ENCODE measurements around the gene ILDR2. TPM values are rescaled to one million over a fixed set of nuclear protein-coding genes. Genes with fewer than 3 reads are reported as not detected.
"Not testable (repeated sequence)": the region's sequence is repeated elsewhere in the genome, so short reads cannot be mapped to it uniquely, and the experiment has no call there.

The ILDR2 gene
- total RNA-seq, 1 donor from 2014 or later: 1.6 TPM

DNA sequence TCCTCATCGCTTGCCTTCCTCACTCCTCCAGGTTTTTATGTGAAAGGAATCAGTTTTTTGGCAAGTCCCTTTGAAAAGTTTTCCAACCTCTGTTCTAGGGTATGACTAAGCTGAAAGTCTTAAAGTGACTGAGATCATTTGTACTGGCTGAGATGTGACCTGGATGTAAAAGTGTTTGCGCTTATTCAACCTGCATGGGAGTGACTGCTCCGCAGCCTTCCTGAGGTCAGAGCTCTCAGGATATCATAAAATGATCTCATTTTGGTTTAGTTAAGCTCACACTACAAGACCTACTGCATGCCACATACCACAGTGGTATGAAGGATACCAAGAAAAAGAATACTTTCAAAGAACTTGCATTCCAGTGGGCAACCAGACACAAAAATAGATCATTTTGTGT lies 69.4 kb downstream of the ILDR2 start:
- DNase-seq: no peak
- no peak for ATAC-seq
- intact Hi-C loops (cut with micrococcal nuclease): no loop called here

DNA sequence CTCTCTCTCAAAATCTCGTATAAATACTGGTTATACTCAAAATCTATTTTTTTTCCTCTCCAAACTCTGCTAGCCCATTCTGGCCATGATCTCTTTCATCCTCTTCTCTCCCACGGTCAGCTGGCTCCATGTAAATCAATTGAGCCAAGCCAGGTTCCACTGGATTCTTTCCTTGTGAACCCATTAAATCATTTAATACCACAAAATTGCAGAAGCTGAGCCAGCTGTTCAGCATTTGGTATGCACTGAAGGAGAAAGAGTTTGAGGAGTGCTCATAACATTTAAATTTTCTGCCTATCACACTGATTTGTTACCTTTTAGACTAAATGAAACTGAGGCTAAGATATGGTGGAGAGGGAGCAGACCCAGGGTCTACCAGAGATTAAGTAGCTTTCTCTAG lies 70.2 kb downstream of the ILDR2 start:
- DNase-seq (no peak), ATAC-seq (no peak)
- intact Hi-C loops (cut with micrococcal nuclease): no loop called here

DNA sequence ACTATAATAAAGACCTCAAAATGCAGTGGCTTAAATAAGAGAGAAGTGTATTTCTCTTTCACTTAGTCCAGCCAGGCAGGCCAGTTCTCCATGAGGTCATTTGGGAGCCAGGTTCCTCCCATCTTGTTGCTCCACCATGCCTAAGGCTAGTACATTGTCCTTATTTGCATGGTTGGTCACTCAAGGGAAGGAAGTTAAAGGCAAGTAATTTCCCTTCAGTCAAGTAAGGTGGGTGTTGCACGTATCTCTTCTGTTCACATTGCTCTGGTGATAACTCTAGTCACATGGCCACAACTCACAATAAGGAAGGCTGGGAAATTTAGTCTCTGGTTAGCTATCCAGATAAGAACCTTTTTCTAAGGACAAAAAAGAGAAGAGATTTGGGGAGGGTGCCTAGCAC lies 72.1 kb downstream of the ILDR2 start:
- ATAC-seq (no peak), DNase-seq (no peak)
- intact Hi-C loops (cut with micrococcal nuclease): no loop called here

DNA sequence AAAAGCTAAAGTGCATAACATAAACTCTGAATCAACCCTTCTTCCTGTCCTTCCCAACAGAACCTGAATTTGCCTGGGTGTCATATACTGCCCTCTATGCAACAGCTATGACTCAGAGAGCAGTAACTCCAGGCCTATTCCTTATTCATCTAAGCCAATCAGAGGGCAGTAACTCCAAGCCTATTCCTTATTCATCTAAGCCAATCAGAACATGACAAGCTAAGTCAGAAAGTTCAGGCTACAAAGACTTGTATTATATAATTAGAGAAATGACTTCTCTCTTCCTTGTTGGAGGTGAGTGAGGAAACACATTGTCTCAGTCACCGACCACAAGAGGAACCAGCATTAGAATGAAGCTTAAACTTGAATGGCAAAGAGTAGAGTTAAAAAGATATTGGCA lies 73.1 kb downstream of the ILDR2 start:
- intact Hi-C loops (cut with micrococcal nuclease): no loop called here
- peak; percentile 60 for ATAC-seq
- DNase-seq: no peak

DNA sequence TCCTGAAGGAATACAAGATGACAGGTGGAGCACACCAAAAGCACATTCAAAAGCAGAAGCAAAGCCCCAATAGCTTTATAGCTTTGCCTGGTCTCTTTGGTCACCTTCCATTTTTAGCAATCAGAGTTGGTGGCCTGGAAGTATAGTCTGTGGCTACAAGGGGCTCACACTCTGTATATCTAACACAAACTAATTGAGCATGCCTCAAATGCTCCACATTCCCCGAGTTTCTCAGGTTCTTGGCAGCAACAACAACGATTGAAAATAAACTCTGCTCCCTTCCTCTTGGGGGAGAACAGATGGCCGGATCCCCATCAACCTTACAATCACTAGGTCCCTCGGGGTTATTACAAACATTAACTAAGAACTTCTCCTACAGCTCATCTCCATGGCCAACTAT lies 74.4 kb downstream of the ILDR2 start:
- intact Hi-C loops (cut with micrococcal nuclease): no loop called here
- ATAC-seq (no peak), DNase-seq (no peak)

DNA sequence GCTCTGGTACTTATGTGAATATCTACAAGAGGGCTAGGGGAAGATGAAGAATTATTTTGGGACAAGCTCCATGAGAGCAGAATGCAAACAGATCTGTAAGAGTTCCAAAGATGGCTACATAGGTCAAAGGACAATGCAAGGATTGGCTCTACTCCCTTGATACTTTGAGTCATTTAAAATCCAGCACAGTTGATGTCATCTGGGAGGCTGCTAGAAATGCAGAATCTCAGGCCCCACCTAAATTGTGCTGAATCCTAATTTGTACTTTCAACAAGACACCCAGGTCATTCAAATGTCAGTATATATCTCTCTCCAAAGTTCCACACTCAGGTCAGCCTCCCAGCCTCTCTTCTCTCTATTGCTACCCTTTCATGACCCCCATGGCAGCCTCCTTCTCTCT lies 75.6 kb downstream of the ILDR2 start:
- ATAC-seq (no peak), DNase-seq (no peak)
- intact Hi-C loops (cut with micrococcal nuclease): no loop called here

DNA sequence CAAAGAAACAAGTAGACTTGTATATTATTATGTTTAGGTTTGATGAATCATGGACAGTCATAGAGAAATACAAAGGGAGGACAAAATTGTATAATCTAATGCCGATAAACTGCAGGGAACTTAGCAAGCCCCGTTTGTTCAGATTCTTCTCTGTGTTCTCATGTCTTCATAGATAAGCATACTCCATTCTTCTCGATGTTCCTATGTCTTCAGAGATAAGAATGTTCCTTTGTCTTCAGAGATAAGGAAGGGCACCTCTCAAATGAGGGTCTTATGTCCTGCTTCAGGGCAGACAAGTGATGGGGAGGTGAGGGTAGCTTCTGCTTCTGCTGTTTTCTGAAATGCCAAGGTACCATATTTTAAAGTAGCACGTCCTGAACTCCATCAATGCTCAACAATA lies 79.6 kb downstream of the ILDR2 start:
- intact Hi-C loops (cut with micrococcal nuclease): no loop called here
- ATAC-seq (no peak), DNase-seq (no peak)

DNA sequence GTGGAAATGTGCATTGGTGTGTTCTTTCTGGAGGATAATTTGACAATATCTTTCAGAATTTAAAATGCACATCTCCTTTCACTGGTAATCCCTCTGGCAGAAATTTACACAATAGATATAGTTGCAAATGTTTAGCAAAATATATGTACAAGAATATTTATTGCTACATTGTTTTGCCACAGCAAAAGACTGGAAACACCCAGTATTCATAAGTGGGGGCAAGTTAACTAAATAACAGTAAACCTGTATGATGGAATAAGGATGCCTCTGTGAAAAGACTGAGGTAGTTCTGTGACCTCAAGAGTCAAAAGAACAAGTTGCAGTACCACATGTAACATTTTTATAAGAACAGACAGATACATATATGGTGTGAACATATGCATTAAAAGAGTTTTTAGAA lies 85.6 kb downstream of the ILDR2 start:
- no peak for DNase-seq
- intact Hi-C loops (cut with micrococcal nuclease): loop anchor here (10.0 kb wide), 1 partner anchor 165 kb away; no protein-coding TSS in a partner anchor
- no peak for ATAC-seq

DNA sequence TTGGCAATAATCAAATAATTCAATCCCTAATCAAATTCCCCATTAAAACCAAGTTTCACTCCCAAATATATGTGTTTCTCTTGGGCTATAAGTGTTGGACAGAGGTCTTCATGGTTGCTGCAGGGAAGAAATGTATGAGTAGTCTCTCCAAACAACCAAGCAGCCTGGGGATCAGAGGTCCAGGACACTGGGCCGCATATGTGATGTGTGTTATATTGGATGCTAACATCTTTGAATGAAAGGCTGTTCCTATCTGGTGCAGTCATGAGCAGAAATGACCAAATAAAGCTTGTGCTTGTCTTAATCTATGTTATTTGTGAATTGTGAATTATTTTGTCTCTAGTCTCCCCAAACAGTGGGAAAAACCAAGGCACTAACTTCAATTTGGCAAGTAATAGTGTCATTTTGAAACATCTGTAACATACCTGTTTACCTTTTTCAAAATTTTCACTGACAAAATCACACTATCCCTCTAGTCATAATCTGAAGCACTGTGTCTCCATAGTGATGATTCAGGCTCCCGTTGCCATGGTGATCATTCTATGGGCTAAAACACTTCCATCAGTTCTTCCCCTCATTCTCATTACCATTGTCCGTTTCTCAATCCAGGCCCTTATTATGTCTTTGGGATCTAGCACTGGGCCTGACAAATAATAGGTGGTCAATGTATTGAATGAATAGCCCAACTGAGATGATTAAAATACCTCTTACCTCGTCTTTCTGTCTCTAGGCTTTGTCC lies 86.8 kb downstream of the ILDR2 start:
- intact Hi-C loops (cut with micrococcal nuclease): loop anchor here (10.0 kb wide), 1 partner anchor 166 kb away; no protein-coding TSS in a partner anchor
- DNase-seq (no peak), ATAC-seq (no peak)

DNA sequence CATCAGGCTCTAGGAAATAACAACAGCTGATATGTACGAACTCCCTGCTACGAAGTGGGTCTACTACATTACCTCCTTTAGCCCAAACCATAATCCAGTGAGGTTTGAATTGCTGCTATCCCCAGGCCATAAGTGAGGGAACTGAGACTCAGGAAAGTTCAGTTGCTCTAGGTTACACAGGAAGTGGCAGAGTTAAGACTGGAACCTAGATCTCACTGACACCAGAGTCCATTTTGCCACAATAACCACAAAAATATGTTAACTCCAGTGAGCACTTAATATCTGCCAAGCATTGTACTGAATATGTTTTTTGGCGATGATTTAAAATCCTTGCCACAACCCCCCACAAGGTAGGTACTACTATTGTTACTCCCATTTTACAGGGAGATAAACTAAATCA lies 90.4 kb downstream of the ILDR2 start:
- DNase-seq (no peak), ATAC-seq (no peak)
- intact Hi-C loops (cut with micrococcal nuclease): loop anchor here (10.0 kb wide), 1 partner anchor 170 kb away; no protein-coding TSS in a partner anchor

DNA sequence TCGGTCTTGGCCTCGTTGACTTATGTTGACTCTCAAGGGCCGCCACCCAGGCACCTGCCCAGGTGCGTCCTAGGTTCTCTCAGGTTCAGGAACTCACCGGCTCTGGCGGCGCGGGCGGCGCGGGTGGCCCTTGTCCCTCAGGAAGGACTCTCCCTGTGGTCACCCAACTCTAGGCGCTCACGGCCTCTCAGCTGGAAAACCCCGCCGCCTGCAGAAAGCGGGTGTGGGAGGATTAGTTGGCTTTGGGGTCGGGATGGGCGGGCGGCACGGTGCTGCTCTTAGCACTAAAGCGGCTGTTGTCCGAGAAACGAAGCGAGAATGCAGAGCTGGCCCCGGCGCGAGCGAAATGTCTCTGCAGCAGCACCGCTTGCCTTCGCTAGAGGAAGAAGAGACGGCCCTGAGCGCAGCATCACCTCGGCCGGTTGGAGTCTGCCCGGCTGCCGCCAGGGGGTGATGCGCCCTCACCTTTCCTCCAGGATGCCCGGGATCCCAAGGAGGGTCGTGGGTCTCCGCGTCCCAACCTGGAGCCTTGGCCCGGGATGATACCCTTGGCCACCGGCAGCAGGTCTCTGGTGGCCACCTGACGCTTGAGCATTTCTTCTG lies 91.2 kb downstream of the ILDR2 start:
- DNase-seq: peak; percentile 63
- ATAC-seq: peak; percentile 86
- intact Hi-C loops (cut with micrococcal nuclease): loop anchor here (10.0 kb wide), 1 partner anchor 171 kb away; no protein-coding TSS in a partner anchor

DNA sequence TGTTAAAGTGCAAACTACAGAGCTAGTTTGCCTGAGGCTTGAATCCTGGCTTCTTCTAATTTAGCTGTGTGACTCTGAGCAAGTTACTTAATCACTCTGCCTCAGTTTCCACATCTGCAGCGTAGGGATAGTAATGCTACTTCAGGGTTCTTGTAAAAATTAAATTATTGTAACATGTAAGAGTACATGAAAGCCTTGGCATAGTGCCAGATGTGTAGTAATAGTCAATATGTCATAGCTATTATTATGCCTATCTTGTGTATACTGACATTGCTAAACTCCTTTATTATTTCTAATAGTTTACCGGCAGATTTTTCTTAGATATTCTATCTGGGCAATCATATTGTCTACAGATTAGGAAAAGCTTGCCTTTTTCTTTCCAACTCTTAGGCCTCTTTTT lies 92.4 kb downstream of the ILDR2 start:
- intact Hi-C loops (cut with micrococcal nuclease): loop anchor here (10.0 kb wide), 1 partner anchor 172 kb away; no protein-coding TSS in a partner anchor
- ATAC-seq (no peak), DNase-seq (no peak)

DNA sequence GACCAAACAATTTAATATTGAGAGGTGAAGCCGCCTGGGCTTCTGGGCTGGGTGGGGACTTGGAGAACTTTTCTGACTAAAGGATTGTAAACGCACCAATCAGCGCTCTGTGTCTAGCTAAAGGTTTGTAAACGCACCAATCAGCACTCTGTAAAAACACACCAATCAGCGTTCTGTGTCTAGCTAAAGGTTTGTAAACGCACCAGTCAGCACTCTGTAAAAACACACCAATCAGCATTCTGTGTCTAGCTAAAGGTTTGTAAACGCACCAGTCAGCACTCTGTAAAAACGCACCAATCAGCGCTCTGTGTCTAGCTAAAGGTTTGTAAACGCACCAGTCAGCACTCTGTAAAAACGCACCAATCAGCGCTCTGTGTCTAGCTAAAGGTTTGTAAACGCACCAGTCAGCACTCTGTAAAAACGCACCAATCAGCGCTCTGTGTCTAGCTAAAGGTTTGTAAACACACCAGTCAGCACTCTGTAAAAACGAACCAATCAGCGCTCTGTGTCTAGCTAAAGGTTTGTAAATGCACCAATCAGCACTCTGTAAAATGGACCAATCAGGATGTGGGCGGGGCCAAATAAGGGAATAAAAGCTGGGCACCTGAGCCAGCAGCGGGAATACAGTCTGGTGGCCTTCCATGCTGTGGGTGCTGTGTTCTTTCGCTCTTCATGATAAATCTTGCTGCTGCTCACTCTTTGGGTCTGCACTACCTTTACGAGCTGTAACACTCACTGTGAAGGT lies 97.0 kb downstream of the ILDR2 start:
- intact Hi-C loops (cut with micrococcal nuclease); ATAC-seq; DNase-seq: not testable (repeated sequence)

DNA sequence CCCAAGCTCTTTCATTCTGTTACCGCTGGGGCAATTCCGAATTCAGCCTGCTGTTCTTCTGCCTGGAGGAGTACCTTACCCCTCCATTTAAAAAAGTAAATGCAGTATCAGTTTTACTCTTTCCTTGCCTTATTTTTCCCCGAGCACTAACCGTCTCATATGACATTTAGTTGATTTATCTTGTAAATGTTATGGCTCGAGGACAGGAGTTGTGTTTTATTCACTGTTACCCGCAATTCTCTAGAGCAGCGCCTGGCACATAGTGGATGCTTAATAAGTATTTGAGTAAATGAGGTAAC lies 98.9 kb downstream of the ILDR2 start:
- intact Hi-C loops (cut with micrococcal nuclease): loop anchor here (2.0 kb wide), 1 partner anchor 38 kb away; the partner anchor contains the start of gene POGK
- DNase-seq (no peak), ATAC-seq (no peak)

DNA sequence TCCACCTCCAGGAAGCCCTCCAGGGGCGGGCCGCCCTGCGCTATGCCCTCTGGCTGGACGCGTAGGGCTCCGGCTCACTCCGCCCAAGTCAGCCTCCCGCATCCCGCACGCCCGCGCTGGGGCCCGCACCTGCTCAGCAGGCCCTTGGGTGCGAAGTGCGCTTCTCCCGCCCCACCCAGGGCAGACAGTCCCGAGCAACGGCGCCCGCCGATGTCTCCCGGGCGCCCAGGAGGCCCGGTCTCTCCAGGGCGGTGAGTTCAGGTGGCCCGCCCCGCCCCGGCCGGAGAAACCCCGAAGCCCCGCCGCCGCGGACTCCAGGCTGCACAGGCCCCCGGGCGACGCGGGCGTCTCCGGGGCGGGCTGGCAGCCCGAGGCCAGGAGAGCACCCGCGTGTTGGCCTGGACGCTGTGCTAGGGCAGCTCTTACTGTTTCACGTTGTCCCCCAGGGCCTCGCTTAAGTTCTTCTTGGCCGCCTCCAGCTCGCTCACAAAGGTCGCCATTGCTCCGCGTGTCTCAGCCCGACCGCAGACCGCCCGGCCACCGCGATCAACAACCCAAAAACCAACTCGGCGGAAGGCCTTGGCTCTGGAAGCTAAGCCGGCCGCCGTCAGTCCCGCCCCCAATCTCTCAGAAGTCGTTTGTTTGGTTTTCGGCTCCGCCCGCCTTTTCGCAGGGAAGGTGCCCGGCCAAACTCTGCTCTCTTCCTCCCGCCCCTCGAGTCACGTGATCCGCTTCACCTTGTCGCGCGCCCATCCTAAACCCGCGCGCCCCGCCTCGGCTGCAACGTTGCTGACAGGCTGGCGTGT lies 99.4 kb downstream of the ILDR2 start, which contains the start of gene TADA1:
Gene TADA1 (minus strand): TSS at position 531 of the 806 bp plus-strand sequence. CDS start 31 bp downstream, at position 500.
- ATAC-seq: peak; percentile 97
- intact Hi-C loops (cut with micrococcal nuclease): loop anchor here (2.0 kb wide), 1 partner anchor 37 kb away; the partner anchor contains the start of gene POGK
- DNase-seq: peak; percentile 99

DNA sequence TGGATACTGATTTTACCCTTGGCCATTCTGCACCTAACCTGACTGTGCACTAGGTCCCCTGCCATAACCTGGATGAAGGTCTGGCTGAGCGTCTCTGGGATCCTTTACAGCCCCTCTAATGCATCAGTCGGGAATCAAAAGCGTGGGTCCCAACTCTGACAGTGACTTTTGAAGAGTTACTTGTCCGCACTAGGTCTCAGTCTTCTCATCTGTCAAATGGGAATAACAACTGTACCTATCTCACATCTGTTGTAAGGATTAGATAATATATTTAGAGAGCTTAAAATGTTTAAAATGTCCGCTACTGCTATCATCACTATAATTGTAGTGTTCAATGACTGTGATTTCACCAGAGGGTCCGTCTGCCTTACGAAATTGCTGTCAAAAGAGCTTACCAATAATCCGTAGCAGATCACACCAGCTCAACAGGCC lies 100.0 kb downstream of the ILDR2 start:
- DNase-seq: no peak
- ATAC-seq: no peak
- intact Hi-C loops (cut with micrococcal nuclease): no loop called here

DNA sequence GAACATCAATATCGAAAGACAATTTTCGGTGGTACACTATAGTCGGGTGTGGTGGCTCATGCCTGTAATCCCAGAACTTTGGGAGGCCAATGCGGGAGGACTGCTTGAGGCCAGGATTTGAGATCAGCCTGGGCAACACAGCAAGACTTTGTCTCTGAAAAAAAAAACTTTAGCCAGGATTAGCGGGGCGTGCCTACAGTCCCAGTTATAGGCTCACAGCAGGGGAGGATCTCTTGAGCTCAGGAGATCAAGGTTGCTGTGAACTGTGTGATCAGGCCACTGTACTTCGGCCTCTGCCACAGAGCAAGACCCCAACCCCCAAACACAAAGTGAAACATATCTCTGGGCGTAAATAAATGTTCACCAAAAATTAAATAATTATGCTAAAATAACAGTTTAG lies 100.9 kb downstream of the ILDR2 start:
- intact Hi-C loops (cut with micrococcal nuclease): no loop called here
- DNase-seq (no peak), ATAC-seq (no peak)

DNA sequence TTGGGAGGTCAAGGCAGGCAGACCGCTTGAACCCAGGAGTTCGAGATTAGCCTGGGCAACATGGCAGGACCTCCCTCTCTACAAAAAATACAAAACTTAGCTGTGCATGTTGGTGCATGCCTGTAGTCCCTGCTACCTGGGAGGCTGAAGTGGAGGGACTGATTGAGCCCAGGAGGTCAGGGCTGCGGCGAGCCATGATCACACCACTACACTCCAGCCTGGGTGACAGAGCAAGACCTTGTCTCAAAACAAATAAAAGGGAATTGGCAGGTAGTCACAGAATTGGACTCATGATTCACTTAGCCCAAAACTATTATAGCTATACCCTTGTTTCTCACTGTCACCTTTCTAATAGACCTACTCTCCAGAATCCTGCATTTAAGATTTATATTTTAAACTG lies 104.8 kb downstream of the ILDR2 start:
- intact Hi-C loops (cut with micrococcal nuclease): no loop called here
- peak; percentile 11 for ATAC-seq
- no peak for DNase-seq

Data from left ventricle myocardium superior (tissue), 1 donor.